Smooth muscle cell (in vitro differentiated cells): Measurements from ENCODE around the gene CRELD2. TPM values are rescaled to one million over a fixed set of nuclear protein-coding genes. Genes with fewer than 3 reads are reported as not detected.

Source experiments
- DNase-seq: peaks from one replicate; lab custom pipeline; 2025; ENCODE audit not compliant: unreplicated experiment; lab: John Stamatoyannopoulos, UW
- H2AFZ ChIP-seq: fragments of 200-600 bp; sonication (generic); 2 replicates; pipeline ENCODE4 v1.6.0; 2016; ENCODE audit warnings: antibody characterized with exemption, low read depth, mild to moderate bottlenecking
- H3F3A ChIP-seq: fragments of 200-600 bp; sonication (generic); 2 replicates; pipeline ENCODE4 v1.6.0; 2017; ENCODE audit warnings: antibody characterized with exemption, low read depth
- H3K27ac ChIP-seq: fragments of 200-600 bp; sonication (generic); 2 replicates; pipeline ENCODE4 v1.5.1; 2016; ENCODE audit warnings: low read depth, mild to moderate bottlenecking
- H3K27me3 ChIP-seq: fragments of 200-600 bp; sonication (generic); 2 replicates; pipeline ENCODE4 v1.6.1; 2016; ENCODE audit warnings: low read depth, mild to moderate bottlenecking
- H3K36me3 ChIP-seq: fragments of 200-600 bp; sonication (generic); 2 replicates; pipeline ENCODE4 v1.5.1; 2016; ENCODE audit warnings: low read depth
- H3K4me1 ChIP-seq: fragments of 200-600 bp; sonication (generic); 2 replicates; pipeline ENCODE4 v1.5.1; 2016; ENCODE audit warnings: low read depth
- H3K4me2 ChIP-seq: fragments of 200-600 bp; sonication (generic); 2 replicates; pipeline ENCODE4 v1.6.0; 2016; ENCODE audit warnings: mild to moderate bottlenecking
- H3K4me3 ChIP-seq: fragments of 200-600 bp; sonication (generic); 2 replicates; pipeline ENCODE4 v1.5.1; 2016; ENCODE audit warnings: mild to moderate bottlenecking
- H3K79me2 ChIP-seq: fragments of 200-600 bp; sonication (generic); 2 replicates; pipeline ENCODE4 v1.6.0; 2016; ENCODE audit warnings: low read depth, mild to moderate bottlenecking
- H3K9ac ChIP-seq: fragments of 200-600 bp; sonication (generic); 2 replicates; pipeline ENCODE4 v1.6.0; 2016; ENCODE audit warnings: low read depth
- H3K9me3 ChIP-seq: fragments of 200-600 bp; sonication (generic); replicated peaks from 2 replicates; pipeline ENCODE4 v1.5.1; 2016; ENCODE audit warnings: low read depth
- H4K20me1 ChIP-seq: fragments of 200-600 bp; sonication (generic); 2 replicates; pipeline ENCODE4 v1.6.0; 2016; ENCODE audit warnings: low read depth
- CTCF ChIP-seq: fragments of 200-600 bp; sonication (generic); IDR thresholded peaks from 2 replicates; pipeline ENCODE4 v1.5.1; 2017; ENCODE audit warnings: borderline replicate concordance, mild to moderate bottlenecking, antibody characterized with exemption; ENCODE audit not compliant: insufficient read depth, poor library complexity, severe bottlenecking
- WGBS: methylation state at CpG from one replicate; pipeline ENCODE4 v1.1.7; 2016; ENCODE audit warnings: low lambda C conversion rate; 5-methylcytosine and 5-hydroxymethylcytosine counted together
- polyA plus RNA-seq: library from polyadenylated mRNA; unstranded; fragments of >200 nt; fragmentation: Nextera tagmentation; extraction: Ambion mirVana; gene quantifications from 2 replicates; pipeline ENCODE4 v1.2.1, GENCODE V29; 2016
- total RNA-seq: library from RNA; depleted of rRNA; stranded (reverse); fragments of >200 nt; gene quantifications from 2 replicates; pipeline ENCODE4 v1.2.3, GENCODE V29; 2014

Gene CRELD2
- total and polyA plus RNA-seq, 2 experiments from 2014 or later = 52.7 to 127 TPM

- H3F3A ChIP-seq = no peaks in the 10 kb centered on the region
- no peaks in the 10 kb centered on the region for H3K79me2 ChIP-seq
- no peak overlapping the region for H3K9ac ChIP-seq
- WGBS = 82% methylated on average over 8 of the region's 8 CpGs
- no peaks in the 10 kb centered on the region for H3K27me3 ChIP-seq
- no peak for DNase-seq
- H3K4me2 ChIP-seq = no peak overlapping the region
- H3K36me3 ChIP-seq = no peaks in the 10 kb centered on the region
- no peak for TF ChIP-seq CTCF
- no peak overlapping the region for H2AFZ ChIP-seq
- H3K4me1 ChIP-seq = peaks cover 6% of the 10 kb centered on the region
- H3K27ac ChIP-seq = no peak overlapping the region
- H3K4me3 ChIP-seq = no peak overlapping the region
- no peaks in the 10 kb centered on the region for H4K20me1 ChIP-seq
- H3K9me3 ChIP-seq = no peaks in the 10 kb centered on the region
Observed at GRCh38 chr22:49954354-49954753, 35.9 kb downstream of the CRELD2 start.

- WGBS = 84% methylated on average over 15 of the region's 15 CpGs
- H3F3A ChIP-seq = no peaks in the 10 kb centered on the region
- no peaks in the 10 kb centered on the region for H3K9me3 ChIP-seq
Observed at GRCh38 chr22:49954991-49955580, 36.7 kb downstream of the CRELD2 start.

GRCh38 chr22:49955581-49956417, 37.4 kb downstream of the CRELD2 start:
- H3K4me2 ChIP-seq = no peak overlapping the region
- no peak overlapping the region for H3K27ac ChIP-seq
- H3K9me3 ChIP-seq = no peaks in the 10 kb centered on the region
- H2AFZ ChIP-seq = no peak overlapping the region
- H3K27me3 ChIP-seq = no peaks in the 10 kb centered on the region
- no peaks in the 10 kb centered on the region for H3K79me2 ChIP-seq
- TF ChIP-seq CTCF = no peak
- no peak for DNase-seq
- H4K20me1 ChIP-seq = no peaks in the 10 kb centered on the region
- no peak overlapping the region for H3K9ac ChIP-seq
- no peaks in the 10 kb centered on the region for H3K36me3 ChIP-seq
- no peaks in the 10 kb centered on the region for H3F3A ChIP-seq
- H3K4me3 ChIP-seq = no peak overlapping the region
- WGBS = 93% methylated on average over 22 of the region's 22 CpGs
- peaks cover 6% of the 10 kb centered on the region for H3K4me1 ChIP-seq

More at GRCh38 chr22:49954991-49955580, 36.7 kb downstream of the CRELD2 start:
- no peak for TF ChIP-seq CTCF
- Histone ChIP-seq H3K9ac (no peak overlapping the region), H3K79me2 (no peaks in the 10 kb centered on the region), H3K4me1 (peaks cover 6% of the 10 kb centered on the region), H2AFZ (no peak overlapping the region), H3K36me3 (no peaks in the 10 kb centered on the region), H3K4me3 (no peak overlapping the region), H4K20me1 (no peaks in the 10 kb centered on the region), H3K27me3 (no peaks in the 10 kb centered on the region), H3K27ac (no peak overlapping the region), H3K4me2 (no peak overlapping the region)
- no peak for DNase-seq
